ENCODE measurements around the gene SLC4A1.

SLC4A1 gene

DNA sequence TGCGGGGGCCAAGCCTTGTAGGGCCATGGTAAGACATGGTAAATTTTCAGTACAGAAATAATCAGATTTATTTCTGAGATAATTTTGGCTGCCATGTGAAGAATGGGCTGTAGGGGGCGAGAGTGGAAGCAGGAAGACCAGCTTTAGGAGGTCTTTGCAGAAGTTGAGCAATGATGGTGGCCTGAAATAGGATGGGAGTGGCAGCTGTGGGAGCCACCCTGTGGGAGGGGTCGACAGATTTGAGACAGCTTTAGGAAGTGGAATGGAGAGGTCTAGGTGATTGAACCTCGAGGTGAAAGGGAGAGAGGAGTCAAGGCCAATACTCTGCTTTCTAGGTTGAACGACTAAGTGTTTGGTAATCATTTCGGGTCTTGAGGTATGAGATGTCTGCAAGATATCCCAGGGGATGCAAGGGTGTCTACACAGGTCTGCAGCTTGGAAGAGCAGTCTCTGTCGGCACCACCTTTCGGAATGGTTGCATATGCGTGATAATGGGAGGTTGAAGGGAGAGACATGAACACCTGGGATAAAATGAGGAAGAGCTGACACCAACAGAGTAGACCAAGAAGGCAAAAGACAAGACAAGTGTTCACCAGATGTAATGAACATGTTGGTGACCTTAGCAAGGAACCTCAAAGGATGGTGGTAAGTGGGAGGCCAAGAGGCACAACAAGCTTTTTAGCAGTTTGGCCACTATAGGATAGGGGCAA is 64.0 kb downstream of the SLC4A1 start:
- no peak for DNase-seq

DNA sequence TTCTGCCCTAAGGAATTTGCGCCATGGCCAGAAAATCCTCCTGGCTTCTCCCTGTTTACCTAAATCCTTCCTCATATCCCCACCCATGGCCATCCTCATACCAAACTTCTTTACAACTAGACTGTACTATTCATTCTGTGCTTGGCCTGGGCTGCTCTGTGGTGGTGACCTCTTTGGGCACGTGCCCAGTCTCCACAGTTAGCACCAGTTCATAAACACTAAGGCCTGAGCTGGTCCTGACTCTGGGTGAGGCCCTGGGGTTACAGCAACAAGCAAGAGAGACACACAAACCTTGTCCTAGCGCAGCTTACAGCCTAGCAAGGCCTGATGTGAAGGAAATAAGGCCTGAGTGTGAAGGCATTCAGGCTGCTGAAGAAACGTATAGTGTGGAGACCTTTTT is 65.2 kb downstream of the SLC4A1 start:
- no peak for DNase-seq

DNA sequence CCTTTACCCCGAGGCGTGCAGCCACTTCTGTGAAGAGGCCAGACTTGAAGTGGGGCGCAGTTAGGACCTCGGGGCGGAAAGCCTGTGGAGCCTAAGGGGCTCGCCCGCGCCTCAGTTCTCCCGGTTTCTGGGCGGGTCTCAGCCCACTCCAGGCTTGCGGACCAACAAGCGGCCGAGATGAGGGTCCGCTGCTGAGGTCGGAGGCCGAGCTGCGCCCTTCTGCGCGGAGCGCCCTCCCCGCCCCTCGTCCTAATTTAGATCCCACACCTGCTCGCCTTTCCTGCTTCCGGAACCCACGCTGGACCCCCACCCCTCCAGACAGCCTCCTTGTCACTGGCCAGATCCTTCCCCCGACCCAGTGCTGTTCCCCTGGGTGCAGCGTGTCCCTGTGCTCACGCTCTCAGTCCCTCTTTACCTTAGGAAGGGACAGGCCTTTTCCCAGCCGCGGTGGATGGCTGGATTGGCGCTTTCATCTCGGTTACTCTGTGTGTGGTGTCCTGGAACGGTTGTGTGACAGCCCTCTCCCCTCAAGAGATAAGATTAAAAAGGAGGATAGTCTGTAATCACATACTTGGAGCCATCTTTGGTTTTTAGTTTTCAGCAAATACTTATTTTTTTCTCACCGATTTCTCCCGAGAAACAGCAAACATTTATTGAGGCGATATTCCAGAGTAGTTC is 67.3 kb downstream of the SLC4A1 start:
- no peak for DNase-seq

DNA sequence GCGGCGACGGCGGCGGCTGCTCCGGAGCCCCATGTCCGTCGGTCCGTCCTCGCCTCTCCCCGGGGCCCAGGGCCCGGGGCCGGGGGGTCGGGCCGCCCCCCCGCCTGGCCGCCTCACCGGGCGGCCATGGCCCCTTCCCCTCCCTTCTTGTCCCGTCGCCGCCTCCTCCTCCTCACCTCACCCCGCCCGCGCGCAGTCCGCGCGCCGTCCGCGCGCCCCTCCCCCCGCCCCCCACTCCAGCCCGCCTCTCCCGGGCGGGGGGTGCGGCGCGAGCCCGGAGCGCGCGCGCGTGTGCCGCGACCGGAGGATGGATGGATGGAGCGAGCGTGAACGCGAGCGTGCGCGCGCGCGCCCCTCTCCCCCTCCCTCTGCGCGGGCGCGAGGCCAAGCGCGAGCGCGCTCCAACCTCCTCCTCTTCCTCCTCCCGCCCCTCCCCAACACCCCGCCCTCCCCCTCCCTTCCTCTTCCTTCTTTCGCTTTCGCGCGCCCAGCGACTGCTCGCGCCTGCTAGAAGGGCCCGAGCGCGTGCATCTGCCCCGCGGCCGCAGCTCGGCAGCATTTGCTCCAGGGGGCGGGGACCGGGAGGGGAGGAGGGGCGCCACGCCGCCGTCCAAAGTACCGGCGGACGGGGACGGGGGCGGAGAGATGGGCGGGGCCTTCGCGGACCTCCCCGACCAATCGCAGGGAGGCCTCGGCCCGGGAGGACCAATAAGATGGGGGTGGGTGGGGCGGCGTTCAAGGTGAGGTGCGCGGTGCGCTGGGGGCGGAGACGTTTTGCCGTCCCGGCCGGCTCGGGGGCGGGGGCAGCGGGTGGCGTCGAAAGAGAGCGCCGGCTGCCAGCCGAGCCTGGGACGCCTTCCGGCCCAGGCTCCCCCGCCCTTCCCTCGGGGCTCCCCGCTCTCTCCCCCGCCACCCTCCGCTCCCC is 68.1 kb downstream of the SLC4A1 start, which contains the start of gene ATXN7L3:
ATXN7L3 (minus strand) TSS at position 332 of the 925 bp plus-strand sequence. CDS start 1,814 bp downstream, outside the sequence.
- DNase-seq, result peak; percentile 99

DNA sequence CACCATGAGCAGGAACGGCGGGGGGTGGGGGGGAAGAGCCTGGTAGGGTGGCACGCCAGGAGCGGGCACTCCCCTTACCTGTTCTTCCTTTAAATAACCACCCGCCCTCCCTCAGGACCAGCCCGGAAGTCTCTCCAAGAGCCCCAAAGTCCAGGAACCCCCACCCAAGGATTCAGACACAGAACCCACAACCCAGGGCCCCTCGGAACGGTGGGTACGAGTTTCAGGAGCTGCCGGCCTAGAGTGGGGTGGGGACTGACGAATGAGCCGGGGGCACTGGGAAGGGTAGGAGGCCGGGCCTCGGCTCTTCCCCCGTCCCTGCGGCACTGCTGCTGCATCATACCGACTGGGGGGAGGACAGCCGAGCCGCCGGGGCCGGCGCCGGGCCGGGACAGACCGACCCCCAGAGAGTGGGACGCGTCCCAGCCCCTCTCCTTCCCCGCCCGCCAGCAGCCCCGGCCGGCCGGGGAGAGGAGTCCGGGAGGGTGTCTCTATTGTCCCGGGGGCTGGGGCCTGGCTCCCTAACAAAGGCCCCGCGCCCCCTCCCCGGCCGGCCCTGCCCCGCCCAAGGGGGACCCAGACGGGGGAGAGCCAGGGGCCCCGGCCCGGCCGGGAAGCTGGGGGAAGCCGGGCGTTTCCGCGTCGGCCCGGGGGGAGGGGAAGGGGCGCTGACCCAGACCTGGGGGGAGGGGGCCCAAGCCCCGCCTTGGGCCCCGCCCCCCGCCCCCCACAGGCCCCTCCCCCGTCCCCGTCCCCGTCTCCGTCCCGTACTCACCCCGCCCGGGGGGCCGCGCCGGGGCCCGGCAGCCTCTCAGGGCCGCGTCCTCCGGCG is 69.0 kb downstream of the SLC4A1 start:
- peak; percentile 45 for DNase-seq

Measured in activated CD4-positive, alpha-beta T cell treated with anti-CD3 and anti-CD28 coated beads for 1 hour (primary cell).